ENCODE results near the gene SNX11.

The SNX11 gene

GRCh38 chr17:48125829-48126531 lies 18.4 kb downstream of the SNX11 start:
- Histone ChIP-seq H3K4me3 (IDR thresholded peaks at IDR 0.05; ENCODE audit: insufficient read depth, low read depth, low read length) (no peak overlapping the region), H3K4me2 (no peak overlapping the region), H3K27ac (no peak overlapping the region), H3K27me3 (ENCODE audit: insufficient read depth, low read depth) (no peaks in the 10 kb centered on the region), H3K79me2 (ENCODE audit: insufficient read depth, low read depth) (no peaks in the 10 kb centered on the region), H3K4me1 (ENCODE audit: low read depth, poor library complexity, severe bottlenecking) (no peaks in the 10 kb centered on the region), H2AFZ (ENCODE audit: low read depth) (no peak overlapping the region), H3K9ac (no peak overlapping the region), H4K20me1 (ENCODE audit: insufficient read depth) (no peaks in the 10 kb centered on the region), H3K36me3 (ENCODE audit: insufficient read depth) (no peaks in the 10 kb centered on the region)
- TF ChIP-seq, protein P1, sequence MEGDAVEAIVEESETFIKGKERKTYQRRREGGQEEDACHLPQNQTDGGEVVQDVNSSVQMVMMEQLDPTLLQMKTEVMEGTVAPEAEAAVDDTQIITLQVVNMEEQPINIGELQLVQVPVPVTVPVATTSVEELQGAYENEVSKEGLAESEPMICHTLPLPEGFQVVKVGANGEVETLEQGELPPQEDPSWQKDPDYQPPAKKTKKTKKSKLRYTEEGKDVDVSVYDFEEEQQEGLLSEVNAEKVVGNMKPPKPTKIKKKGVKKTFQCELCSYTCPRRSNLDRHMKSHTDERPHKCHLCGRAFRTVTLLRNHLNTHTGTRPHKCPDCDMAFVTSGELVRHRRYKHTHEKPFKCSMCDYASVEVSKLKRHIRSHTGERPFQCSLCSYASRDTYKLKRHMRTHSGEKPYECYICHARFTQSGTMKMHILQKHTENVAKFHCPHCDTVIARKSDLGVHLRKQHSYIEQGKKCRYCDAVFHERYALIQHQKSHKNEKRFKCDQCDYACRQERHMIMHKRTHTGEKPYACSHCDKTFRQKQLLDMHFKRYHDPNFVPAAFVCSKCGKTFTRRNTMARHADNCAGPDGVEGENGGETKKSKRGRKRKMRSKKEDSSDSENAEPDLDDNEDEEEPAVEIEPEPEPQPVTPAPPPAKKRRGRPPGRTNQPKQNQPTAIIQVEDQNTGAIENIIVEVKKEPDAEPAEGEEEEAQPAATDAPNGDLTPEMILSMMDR (conservative IDR thresholded peaks at IDR 0.05; ENCODE audit: low read depth, low read length), result no peak

DNA sequence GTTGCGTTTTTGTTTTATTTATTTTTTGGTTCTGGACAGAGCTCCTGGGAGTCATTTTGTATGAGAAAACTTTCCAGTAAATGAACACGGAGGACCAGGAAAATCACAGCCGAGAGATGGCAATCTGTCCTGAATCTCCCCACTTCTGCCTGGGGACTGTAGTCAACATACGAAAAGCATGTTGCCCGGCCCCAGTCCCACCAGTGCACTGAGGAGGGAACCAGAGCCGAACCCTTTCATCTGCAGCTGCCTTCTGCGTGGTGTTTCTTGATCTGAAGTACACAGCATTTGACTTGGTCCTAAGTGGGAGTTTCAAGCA lies 18.9 kb downstream of the SNX11 start:
- H2AFZ ChIP-seq (ENCODE audit: low read depth), result no peak overlapping the region
- no peak overlapping the region for H3K9ac ChIP-seq
- no peak overlapping the region for H3K27ac ChIP-seq
- peaks cover 2% of the 10 kb centered on the region for H3K4me1 ChIP-seq (ENCODE audit: low read depth, poor library complexity, severe bottlenecking)
- no peaks in the 10 kb centered on the region for H3K36me3 ChIP-seq (ENCODE audit: insufficient read depth)
- H3K27me3 ChIP-seq (ENCODE audit: insufficient read depth, low read depth), result no peaks in the 10 kb centered on the region
- no peaks in the 10 kb centered on the region for H4K20me1 ChIP-seq (ENCODE audit: insufficient read depth)
- H3K4me3 ChIP-seq (IDR thresholded peaks at IDR 0.05; ENCODE audit: insufficient read depth, low read depth, low read length), result no peak overlapping the region
- no peak overlapping the region for H3K4me2 ChIP-seq
- TF ChIP-seq, protein P1 (conservative IDR thresholded peaks at IDR 0.05; ENCODE audit: low read depth, low read length), result no peak
- H3K79me2 ChIP-seq (ENCODE audit: insufficient read depth, low read depth), result no peaks in the 10 kb centered on the region

DNA sequence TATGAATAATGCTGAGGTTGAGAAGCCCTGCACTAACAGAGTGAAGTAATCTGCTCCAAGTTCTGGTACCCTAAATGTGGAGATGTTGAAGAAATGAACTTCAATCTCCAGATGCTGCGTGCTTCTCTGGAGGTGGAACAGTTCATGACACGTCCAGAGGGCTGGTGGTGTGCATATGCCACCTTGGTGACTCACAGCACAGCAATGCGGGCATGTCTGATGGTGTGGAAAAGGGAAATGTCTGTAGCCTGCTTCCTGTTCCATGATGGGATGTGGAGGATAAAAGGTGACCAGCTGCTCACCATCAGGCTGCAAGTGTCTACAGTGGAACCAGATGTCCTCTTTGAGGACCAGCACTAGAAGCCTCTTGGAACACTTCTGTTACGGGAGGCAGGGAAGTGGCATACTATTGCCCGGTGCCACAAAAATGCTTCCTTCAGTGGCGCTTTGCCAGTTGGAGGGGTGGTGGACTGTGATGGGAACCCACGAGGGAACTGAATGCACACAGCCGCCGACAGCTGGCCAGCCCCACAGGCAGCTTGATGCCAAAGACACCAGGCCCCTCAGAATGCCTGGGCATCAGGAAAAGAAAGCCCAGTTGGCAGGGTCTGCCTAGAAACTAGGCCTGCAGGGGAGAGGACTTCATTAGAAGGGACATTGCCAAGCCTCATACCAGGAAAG lies 19.9 kb downstream of the SNX11 start:
- no peak overlapping the region for H3K4me2 ChIP-seq

GRCh38 chr17:48128400-48128799 lies 20.8 kb downstream of the SNX11 start:
- no peaks in the 10 kb centered on the region for H3K79me2 ChIP-seq (ENCODE audit: insufficient read depth, low read depth)

More for the DNA sequence above, 19.9 kb downstream of the SNX11 start:
- H3K27ac ChIP-seq, result no peak overlapping the region
- H3K27me3 ChIP-seq (ENCODE audit: insufficient read depth, low read depth), result no peaks in the 10 kb centered on the region
- H3K4me1 ChIP-seq (ENCODE audit: low read depth, poor library complexity, severe bottlenecking), result peaks cover 10% of the 10 kb centered on the region
- no peaks in the 10 kb centered on the region for H3K36me3 ChIP-seq (ENCODE audit: insufficient read depth)
- TF ChIP-seq, protein P1 (conservative IDR thresholded peaks at IDR 0.05; ENCODE audit: low read depth, low read length), result no peak
- H4K20me1 ChIP-seq (ENCODE audit: insufficient read depth), result no peaks in the 10 kb centered on the region
- no peak overlapping the region for H3K9ac ChIP-seq
- H3K4me3 ChIP-seq (IDR thresholded peaks at IDR 0.05; ENCODE audit: insufficient read depth, low read depth, low read length), result no peak overlapping the region
- H2AFZ ChIP-seq (ENCODE audit: low read depth), result no peak overlapping the region
- no peaks in the 10 kb centered on the region for H3K79me2 ChIP-seq (ENCODE audit: insufficient read depth, low read depth)

More at GRCh38 chr17:48128400-48128799, 20.8 kb downstream of the SNX11 start:
- Histone ChIP-seq H3K27ac (no peak overlapping the region), H4K20me1 (ENCODE audit: insufficient read depth) (no peaks in the 10 kb centered on the region), H3K4me3 (IDR thresholded peaks at IDR 0.05; ENCODE audit: insufficient read depth, low read depth, low read length) (no peak overlapping the region), H3K4me1 (ENCODE audit: low read depth, poor library complexity, severe bottlenecking) (peaks cover 14% of the 10 kb centered on the region), H3K9ac (no peak overlapping the region), H2AFZ (ENCODE audit: low read depth) (no peak overlapping the region), H3K36me3 (ENCODE audit: insufficient read depth) (no peaks in the 10 kb centered on the region), H3K4me2 (no peak overlapping the region), H3K27me3 (ENCODE audit: insufficient read depth, low read depth) (no peaks in the 10 kb centered on the region)
- TF ChIP-seq, protein P1 (conservative IDR thresholded peaks at IDR 0.05; ENCODE audit: low read depth, low read length), result no peak
